Astrocyte of the cerebellum (primary cell): ENCODE measurements around the gene ENTREP1.
"Not testable (repeated sequence)": the region's sequence is repeated elsewhere in the genome, so short reads cannot be mapped to it uniquely, and the experiment has no call there.

Experiments used
- DNase-seq: peaks from one replicate; pipeline ENCODE4 v3.0.0-alpha.2; 2011; ENCODE audit warnings: low read depth
- H3K4me3 ChIP-seq: 2 replicates; pipeline ENCODE4 v1.5.1; 2011; ENCODE audit warnings: mild to moderate bottlenecking, low read depth, low read length, moderate library complexity
- in situ Hi-C: cut with HindIII; loops from 2 replicates; pipeline ENCODE4 v1.10.0; 2017; ENCODE audit warnings: low sequenced_read_pairs
- TF ChIP-seq, protein P1 (sequence below): IDR thresholded peaks from 2 replicates; pipeline ENCODE4 v1.5.1; 2012; ENCODE audit warnings: low read length, low read depth, moderate library complexity, mild to moderate bottlenecking; ENCODE audit errors: missing control alignments

ENTREP1 gene

DNA sequence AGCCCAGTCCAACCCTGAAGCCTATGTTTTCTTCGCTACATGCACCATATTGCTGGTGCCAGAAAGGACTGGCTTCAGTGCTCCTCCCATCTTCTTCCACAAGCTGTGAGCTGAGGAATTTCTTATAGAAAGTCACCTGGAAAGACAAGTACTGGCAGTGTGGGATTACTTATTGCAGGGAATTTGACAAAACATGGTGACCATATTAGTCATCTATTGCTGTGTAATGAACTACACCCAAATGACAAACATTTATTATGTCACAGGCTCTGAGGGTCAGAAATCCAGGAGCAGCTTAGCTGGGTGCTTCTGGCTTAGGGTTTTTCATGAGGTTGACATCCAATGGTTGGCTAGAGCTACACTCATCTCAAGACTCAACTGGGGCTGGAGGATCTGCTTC, 75.5 kb downstream of the ENTREP1 start:
- no peak overlapping the region for H3K4me3 ChIP-seq
- no peak for DNase-seq
- in situ Hi-C loops: no loop called here
- TF ChIP-seq, protein P1, sequence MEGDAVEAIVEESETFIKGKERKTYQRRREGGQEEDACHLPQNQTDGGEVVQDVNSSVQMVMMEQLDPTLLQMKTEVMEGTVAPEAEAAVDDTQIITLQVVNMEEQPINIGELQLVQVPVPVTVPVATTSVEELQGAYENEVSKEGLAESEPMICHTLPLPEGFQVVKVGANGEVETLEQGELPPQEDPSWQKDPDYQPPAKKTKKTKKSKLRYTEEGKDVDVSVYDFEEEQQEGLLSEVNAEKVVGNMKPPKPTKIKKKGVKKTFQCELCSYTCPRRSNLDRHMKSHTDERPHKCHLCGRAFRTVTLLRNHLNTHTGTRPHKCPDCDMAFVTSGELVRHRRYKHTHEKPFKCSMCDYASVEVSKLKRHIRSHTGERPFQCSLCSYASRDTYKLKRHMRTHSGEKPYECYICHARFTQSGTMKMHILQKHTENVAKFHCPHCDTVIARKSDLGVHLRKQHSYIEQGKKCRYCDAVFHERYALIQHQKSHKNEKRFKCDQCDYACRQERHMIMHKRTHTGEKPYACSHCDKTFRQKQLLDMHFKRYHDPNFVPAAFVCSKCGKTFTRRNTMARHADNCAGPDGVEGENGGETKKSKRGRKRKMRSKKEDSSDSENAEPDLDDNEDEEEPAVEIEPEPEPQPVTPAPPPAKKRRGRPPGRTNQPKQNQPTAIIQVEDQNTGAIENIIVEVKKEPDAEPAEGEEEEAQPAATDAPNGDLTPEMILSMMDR: no peak

DNA sequence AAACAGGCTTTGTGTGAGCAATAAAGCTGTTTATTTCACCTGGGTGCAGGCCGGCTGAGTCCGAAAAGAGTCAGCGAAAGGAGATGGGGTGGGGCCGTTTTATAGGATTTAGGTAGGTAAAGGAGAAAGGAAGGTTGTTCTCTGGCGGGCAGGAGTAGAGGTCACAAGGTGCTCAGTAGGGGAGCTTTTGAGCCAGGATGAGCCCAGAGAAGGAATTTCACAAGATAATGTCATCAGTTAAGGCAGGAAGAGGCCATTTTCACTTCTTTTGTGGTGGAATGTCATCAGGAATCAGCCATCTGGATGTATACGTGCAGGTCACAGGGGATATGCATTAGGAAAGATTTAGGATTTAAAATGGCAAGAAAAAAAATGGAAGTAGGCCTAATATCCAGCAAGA, 84.9 kb downstream of the ENTREP1 start:
- DNase-seq, in situ Hi-C loops, H3K4me3 ChIP-seq: not testable (repeated sequence)

DNA sequence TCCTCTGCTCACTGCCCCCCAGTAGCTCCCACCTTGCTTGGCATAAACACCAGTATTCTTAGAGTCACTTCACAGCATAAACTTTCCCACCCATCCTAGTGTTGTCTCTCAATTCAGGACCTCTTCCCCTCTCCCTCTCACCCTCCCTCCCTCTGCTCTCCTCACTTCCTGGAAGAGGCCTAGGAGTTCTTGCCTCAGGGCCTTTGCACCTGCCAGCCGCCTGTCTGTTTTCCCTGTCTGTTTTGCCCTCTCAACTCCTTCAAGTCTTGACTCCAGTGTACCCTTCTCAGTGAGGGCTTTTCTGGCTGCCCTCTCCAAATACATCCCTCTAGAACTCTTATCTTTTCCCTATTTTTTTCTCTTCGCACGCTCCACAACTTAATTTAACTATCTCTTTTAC, 86.2 kb downstream of the ENTREP1 start:
- in situ Hi-C loops: no loop called here
- DNase-seq: no peak
- no peak overlapping the region for H3K4me3 ChIP-seq
- TF ChIP-seq, protein P1: no peak

DNA sequence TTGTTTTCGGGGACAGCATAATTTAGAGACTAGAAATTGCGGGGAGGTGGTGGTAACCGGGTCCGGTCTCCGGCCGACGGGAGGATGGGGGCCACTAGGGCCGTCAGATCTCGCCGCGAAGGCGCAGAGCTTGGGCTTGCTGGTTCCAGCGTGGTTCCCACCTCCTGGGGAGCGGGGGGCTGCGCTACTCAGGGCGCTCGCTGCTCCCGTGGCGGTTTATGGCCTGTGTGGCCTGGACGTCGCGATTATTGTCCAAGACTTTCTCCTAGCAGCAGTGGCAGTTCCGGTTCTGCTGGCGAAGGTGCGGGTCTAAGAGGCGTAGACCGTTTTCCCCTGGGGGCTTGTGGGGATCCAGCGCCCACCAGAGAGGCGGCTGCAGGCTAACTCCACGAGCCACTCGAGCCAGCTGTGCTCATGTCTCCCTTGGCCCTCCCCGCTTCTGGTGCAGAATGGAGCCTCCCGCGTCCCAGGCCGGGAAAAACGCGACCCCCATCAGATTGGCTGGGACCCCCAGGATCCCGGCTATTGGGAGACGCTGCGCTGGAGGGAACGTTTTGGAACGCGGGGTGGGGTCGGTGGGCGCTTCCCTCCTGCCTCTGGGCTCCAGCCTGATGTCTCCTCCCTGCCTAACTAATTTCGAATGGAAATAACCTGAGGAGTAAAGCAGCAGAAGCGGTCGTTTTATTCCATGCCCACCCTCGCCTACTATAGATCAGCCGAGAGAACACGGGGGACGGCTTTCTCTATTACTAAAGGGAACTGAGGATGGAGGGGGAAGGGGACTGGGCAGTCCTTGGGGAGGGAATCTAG, 87.1 kb downstream of the ENTREP1 start:
- in situ Hi-C loops: no loop called here
- no peak overlapping the region for H3K4me3 ChIP-seq
- DNase-seq: no peak
- TF ChIP-seq, protein P1: no peak

DNA sequence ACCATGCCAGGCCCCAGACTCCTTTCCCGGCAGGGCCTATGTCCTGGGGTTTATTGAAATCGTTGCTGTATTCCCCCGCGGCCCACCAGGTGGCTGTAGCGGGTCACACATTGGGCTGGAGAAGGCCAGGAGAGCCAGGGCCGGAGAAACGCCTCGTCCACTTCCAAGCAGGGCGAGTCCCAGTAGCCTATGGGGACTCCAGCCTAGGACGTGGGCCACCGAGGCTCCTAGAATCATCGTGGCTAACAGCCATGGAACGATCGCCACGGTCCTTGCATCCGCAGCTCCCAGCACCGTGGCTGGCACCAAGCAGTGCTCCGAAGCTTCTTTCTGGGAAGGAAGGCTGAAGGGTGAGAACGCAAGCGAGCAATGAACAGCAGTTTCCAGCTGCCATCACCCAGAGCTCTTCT, 87.7 kb downstream of the ENTREP1 start:
- in situ Hi-C loops: no loop called here
- TF ChIP-seq, protein P1: peak; percentile 80
- no peak overlapping the region for H3K4me3 ChIP-seq
- DNase-seq: peak; percentile 34

DNA sequence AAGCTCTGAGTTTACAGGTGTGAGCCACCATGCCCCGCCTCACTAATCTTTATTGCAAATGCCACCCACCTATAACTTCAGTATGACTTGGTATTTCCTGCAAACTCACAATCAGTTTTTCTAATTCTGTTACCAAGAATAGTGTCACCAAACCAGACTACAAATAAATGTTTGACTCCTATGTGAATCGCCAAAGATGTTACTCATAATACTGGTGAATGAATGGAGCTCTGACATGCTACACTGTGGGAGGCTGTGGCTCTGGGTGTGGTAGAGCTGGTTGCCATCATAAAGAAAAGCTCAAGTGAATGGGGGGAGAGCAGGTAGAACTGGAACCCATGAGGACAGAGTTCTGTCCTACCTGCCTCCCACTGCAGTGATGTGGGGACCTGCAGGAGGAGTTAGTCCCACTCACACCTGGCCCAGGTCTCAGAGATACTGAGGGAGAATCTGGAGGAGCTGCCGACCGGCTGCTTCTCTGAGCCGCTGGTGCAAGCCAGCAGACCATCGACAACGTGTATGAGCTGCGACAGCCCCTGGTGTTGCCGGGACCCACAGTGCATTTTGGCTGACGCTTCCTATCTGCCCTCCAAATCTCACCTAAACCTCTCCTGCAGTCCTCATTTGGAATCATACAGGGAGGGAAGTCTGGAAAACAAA, 95.7 kb downstream of the ENTREP1 start:
- in situ Hi-C loops: no loop called here
- TF ChIP-seq, protein P1: no peak
- no peak overlapping the region for H3K4me3 ChIP-seq
- DNase-seq: no peak

DNA sequence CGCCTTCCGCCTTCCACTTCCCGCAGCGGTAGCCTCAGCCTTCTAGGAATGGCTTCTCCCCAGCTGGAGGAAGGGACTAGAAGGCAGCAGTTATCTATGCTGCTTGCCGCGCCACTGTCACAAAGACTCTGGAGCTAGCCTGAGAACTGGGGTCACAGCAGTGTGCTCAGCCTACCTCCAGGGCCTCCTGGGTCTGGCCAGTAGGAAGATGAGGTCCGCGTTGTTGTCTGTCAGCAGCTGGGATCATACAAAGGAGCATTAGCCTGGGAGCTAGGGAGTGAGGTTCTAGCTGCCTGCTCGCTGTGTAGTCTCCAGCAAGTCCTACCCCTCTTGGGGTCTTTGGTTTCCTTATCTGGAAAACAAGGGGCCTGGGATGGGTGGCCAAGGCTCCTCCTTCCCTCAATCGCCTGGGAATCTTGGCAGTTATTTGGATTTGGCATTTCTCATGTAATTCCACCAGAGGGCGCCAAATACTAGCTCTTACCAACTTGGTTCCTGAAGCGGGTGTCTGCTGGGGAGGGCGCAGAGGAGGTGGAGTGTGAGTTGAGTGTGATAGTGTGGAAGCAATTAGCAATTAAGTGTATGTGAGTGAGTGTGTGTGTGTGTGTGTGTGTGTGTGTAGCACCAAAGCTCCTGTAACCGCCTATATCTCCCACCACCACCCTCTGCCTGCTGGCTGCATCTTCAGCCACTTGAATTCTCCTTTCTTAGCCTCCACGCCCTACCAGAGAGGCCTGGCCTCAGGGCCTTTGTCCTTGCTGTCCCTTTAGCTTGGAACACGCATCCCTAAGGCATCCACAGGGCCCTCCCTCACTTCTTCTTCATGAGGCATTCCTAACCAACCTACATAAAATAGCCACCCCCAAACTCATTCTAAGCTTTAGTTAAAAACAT, 97.1 kb downstream of the ENTREP1 start:
- TF ChIP-seq, protein P1: peak; percentile 67
- no peak overlapping the region for H3K4me3 ChIP-seq
- in situ Hi-C loops: no loop called here
- peak; percentile 46 for DNase-seq
